ENCODE data around the gene LRRTM3. TPM values are rescaled to one million over a fixed set of nuclear protein-coding genes. Genes with fewer than 3 reads are reported as not detected.

LRRTM3 gene
- not detected in 2 replicates for total RNA-seq

GRCh38 chr10:66925896-66926715, at the start of gene LRRTM3:
TSS of gene LRRTM3 (plus strand) at chr10:66926036.

All from endothelial cell of coronary artery (primary cell).